Rectal smooth muscle tissue (tissue), 1 donor: ENCODE measurements around the gene WDFY1.
"Not testable (repeated sequence)": the region's sequence is repeated elsewhere in the genome, so short reads cannot be mapped to it uniquely, and the experiment has no call there.

ENCODE experiments used
- H3K27ac ChIP-seq: one replicate; pipeline ENCODE4 v1.7.0; 2013; ENCODE audit warnings: low read depth, low read length, inconsistent platforms
- H3K27me3 ChIP-seq: one replicate; pipeline ENCODE4 v1.7.0; 2013; ENCODE audit warnings: low read length; ENCODE audit not compliant: control insufficient read depth, insufficient read depth
- H3K36me3 ChIP-seq: one replicate; pipeline ENCODE4 v1.7.0; 2013; ENCODE audit warnings: low read length; ENCODE audit not compliant: control insufficient read depth, insufficient read depth
- H3K4me1 ChIP-seq: one replicate; pipeline ENCODE4 v1.7.0; 2013; ENCODE audit warnings: low read length; ENCODE audit not compliant: control insufficient read depth, insufficient read depth
- H3K4me3 ChIP-seq: one replicate; pipeline ENCODE4 v1.7.0; 2013; ENCODE audit warnings: low read length
- H3K9ac ChIP-seq: one replicate; pipeline ENCODE4 v1.7.0; 2013; ENCODE audit warnings: low read length

The WDFY1 gene

GRCh38 chr2:223950448-223951347 lies 5.6 kb upstream of the WDFY1 start:
- Histone ChIP-seq H3K4me3 (no peak overlapping the region), H3K27me3 (no peaks in the 10 kb centered on the region), H3K4me1 (no peaks in the 10 kb centered on the region), H3K36me3 (no peaks in the 10 kb centered on the region), H3K27ac (no peak overlapping the region), H3K9ac (no peak overlapping the region)

- no peak overlapping the region for H3K4me3 ChIP-seq
- H3K27ac ChIP-seq = no peak overlapping the region
- H3K4me1 ChIP-seq = no peaks in the 10 kb centered on the region
Measured at GRCh38 chr2:223949241-223949840, 4.2 kb upstream of the WDFY1 start.

GRCh38 chr2:223947711-223948205 lies 2.6 kb upstream of the WDFY1 start:
- no peaks in the 10 kb centered on the region for H3K4me1 ChIP-seq
- H3K27me3 ChIP-seq = no peaks in the 10 kb centered on the region
- H3K4me3 ChIP-seq = no peak overlapping the region
- no peak overlapping the region for H3K27ac ChIP-seq
- H3K9ac ChIP-seq = no peak overlapping the region
- no peaks in the 10 kb centered on the region for H3K36me3 ChIP-seq

More at GRCh38 chr2:223949241-223949840, 4.2 kb upstream of the WDFY1 start:
- no peaks in the 10 kb centered on the region for H3K27me3 ChIP-seq
- H3K36me3 ChIP-seq = no peaks in the 10 kb centered on the region
- H3K9ac ChIP-seq = no peak overlapping the region

- H3K9ac ChIP-seq = no peak overlapping the region
- peak overlapping the region; percentile 89 for H3K4me3 ChIP-seq
- H3K27me3 ChIP-seq = no peaks in the 10 kb centered on the region
- H3K4me1 ChIP-seq = no peaks in the 10 kb centered on the region
- no peak overlapping the region for H3K27ac ChIP-seq
- no peaks in the 10 kb centered on the region for H3K36me3 ChIP-seq
Measured at GRCh38 chr2:223945755-223946154, 620 bp upstream of the WDFY1 start.

GRCh38 chr2:223944166-223944702 lies 901 bp downstream of the WDFY1 start:
- H3K27me3 ChIP-seq = no peaks in the 10 kb centered on the region
- peak overlapping the region; percentile 80 for H3K27ac ChIP-seq
- H3K4me1 ChIP-seq = no peaks in the 10 kb centered on the region
- H3K36me3 ChIP-seq = no peaks in the 10 kb centered on the region
- peak overlapping the region; percentile 89 for H3K4me3 ChIP-seq
- H3K9ac ChIP-seq = peak overlapping the region; percentile 82

GRCh38 chr2:223943561-223944008 lies 1.6 kb downstream of the WDFY1 start:
- H3K4me1 ChIP-seq = no peaks in the 10 kb centered on the region
- peak overlapping the region; percentile 89 for H3K4me3 ChIP-seq
- H3K27ac ChIP-seq = no peak overlapping the region
- H3K9ac ChIP-seq = no peak overlapping the region
- no peaks in the 10 kb centered on the region for H3K36me3 ChIP-seq
- H3K27me3 ChIP-seq = no peaks in the 10 kb centered on the region

GRCh38 chr2:223943135-223943534 lies 2.0 kb downstream of the WDFY1 start:
- Histone ChIP-seq H3K4me1 (no peaks in the 10 kb centered on the region), H3K27ac (no peak overlapping the region), H3K4me3 (peak overlapping the region; percentile 47), H3K27me3 (no peaks in the 10 kb centered on the region), H3K9ac (no peak overlapping the region), H3K36me3 (no peaks in the 10 kb centered on the region)

- no peak overlapping the region for H3K27ac ChIP-seq
- no peaks in the 10 kb centered on the region for H3K27me3 ChIP-seq
- peaks cover 9% of the 10 kb centered on the region for H3K4me1 ChIP-seq
- H3K9ac ChIP-seq = no peak overlapping the region
- no peaks in the 10 kb centered on the region for H3K36me3 ChIP-seq
- H3K4me3 ChIP-seq = no peak overlapping the region
Measured at GRCh38 chr2:223941579-223942277, 3.4 kb downstream of the WDFY1 start.

- H3K4me1 ChIP-seq, H3K27me3 ChIP-seq, H3K27ac ChIP-seq, H3K4me3 ChIP-seq, H3K36me3 ChIP-seq, H3K9ac ChIP-seq: not testable (repeated sequence)
Measured at GRCh38 chr2:223939438-223939837, 5.7 kb downstream of the WDFY1 start.

- Histone ChIP-seq H3K9ac (no peak overlapping the region), H3K4me3 (no peak overlapping the region), H3K36me3 (no peaks in the 10 kb centered on the region), H3K27me3 (no peaks in the 10 kb centered on the region), H3K4me1 (peaks cover 10% of the 10 kb centered on the region), H3K27ac (no peak overlapping the region)
Measured at GRCh38 chr2:223937535-223937934, 7.6 kb downstream of the WDFY1 start.

- no peaks in the 10 kb centered on the region for H3K27me3 ChIP-seq
- no peaks in the 10 kb centered on the region for H3K36me3 ChIP-seq
- H3K4me3 ChIP-seq = no peak overlapping the region
- peaks cover 10% of the 10 kb centered on the region for H3K4me1 ChIP-seq
- H3K27ac ChIP-seq = no peak overlapping the region
- H3K9ac ChIP-seq = no peak overlapping the region
Measured at GRCh38 chr2:223936862-223937326, 8.2 kb downstream of the WDFY1 start.
